DND-41 (cell line): ENCODE data around the gene ZCRB1.

ENCODE experiments used
- ATAC-seq: fragments of 200-7000 bp; cut with Tn5 transposase; 3 replicates; pipeline ENCODE4 v1.9.1; 2021; ENCODE audit warnings: low read depth; ENCODE audit not compliant: insufficient read depth
- DNase-seq: peaks from one replicate; pipeline ENCODE4 v3.0.0-alpha.2; 2020
- H2AFZ ChIP-seq: 2 replicates; pipeline ENCODE4 v1.6.0; 2012; ENCODE audit warnings: low read depth, low read length
- H3K27ac ChIP-seq: 2 replicates; pipeline ENCODE4 v1.5.1; 2012; ENCODE audit warnings: low read length, inconsistent platforms
- H3K27me3 ChIP-seq: fragments of 200-600 bp; sonication (generic); 2 replicates; pipeline ENCODE4 v1.6.0; 2012; ENCODE audit warnings: low read length, mild to moderate bottlenecking, inconsistent platforms; ENCODE audit not compliant: insufficient read depth, poor library complexity
- H3K36me3 ChIP-seq: 2 replicates; pipeline ENCODE4 v1.5.1; 2012; ENCODE audit warnings: low read length, inconsistent platforms; ENCODE audit not compliant: insufficient read depth
- H3K4me1 ChIP-seq: 2 replicates; pipeline ENCODE4 v1.5.1; 2012; ENCODE audit warnings: mild to moderate bottlenecking, low read length; ENCODE audit not compliant: insufficient read depth
- H3K4me2 ChIP-seq: 2 replicates; pipeline ENCODE4 v1.6.0; 2012; ENCODE audit warnings: mild to moderate bottlenecking, moderate library complexity, low read length, inconsistent platforms; ENCODE audit not compliant: insufficient read depth
- H3K4me3 ChIP-seq, 2 experiments: fragments of 200-600 bp in 1 of 2; shearing (Covaris generic) in 1 of 2; 2 replicates each; pipeline ENCODE4 v1.5.1; 2012 to 2016; ENCODE audit warnings: inconsistent platforms in 2 of 2, low read length in 2 of 2, mild to moderate bottlenecking in 2 of 2, low read depth in 1 of 2, moderate library complexity in 1 of 2
- H3K79me2 ChIP-seq: 2 replicates; pipeline ENCODE4 v1.6.0; 2012; ENCODE audit warnings: low read length, inconsistent platforms; ENCODE audit not compliant: insufficient read depth
- H3K9ac ChIP-seq: 2 replicates; pipeline ENCODE4 v1.6.0; 2012; ENCODE audit warnings: low read depth, mild to moderate bottlenecking, inconsistent platforms, low read length, moderate library complexity
- H3K9me3 ChIP-seq: 2 replicates; pipeline ENCODE4 v1.5.1; 2012; ENCODE audit warnings: low read length, moderate library complexity, mild to moderate bottlenecking, inconsistent platforms; ENCODE audit not compliant: insufficient read depth, severe bottlenecking
- H4K20me1 ChIP-seq: 2 replicates; pipeline ENCODE4 v1.6.0; 2012; ENCODE audit warnings: low read length; ENCODE audit not compliant: insufficient read depth
- EZH2 ChIP-seq: IDR thresholded peaks from 3 replicates; pipeline ENCODE4 v1.6.1; 2012; ENCODE audit warnings: borderline replicate concordance, low read depth, mild to moderate bottlenecking, moderate library complexity, low read length, inconsistent platforms; ENCODE audit not compliant: severe bottlenecking
- TF ChIP-seq, protein P1 (sequence below): IDR thresholded peaks from 2 replicates; pipeline ENCODE4 v1.5.1; 2012; ENCODE audit warnings: borderline replicate concordance, low read length, moderate library complexity, mild to moderate bottlenecking; ENCODE audit not compliant: poor library complexity, severe bottlenecking; ENCODE audit errors: extremely low read depth

Gene ZCRB1

DNA sequence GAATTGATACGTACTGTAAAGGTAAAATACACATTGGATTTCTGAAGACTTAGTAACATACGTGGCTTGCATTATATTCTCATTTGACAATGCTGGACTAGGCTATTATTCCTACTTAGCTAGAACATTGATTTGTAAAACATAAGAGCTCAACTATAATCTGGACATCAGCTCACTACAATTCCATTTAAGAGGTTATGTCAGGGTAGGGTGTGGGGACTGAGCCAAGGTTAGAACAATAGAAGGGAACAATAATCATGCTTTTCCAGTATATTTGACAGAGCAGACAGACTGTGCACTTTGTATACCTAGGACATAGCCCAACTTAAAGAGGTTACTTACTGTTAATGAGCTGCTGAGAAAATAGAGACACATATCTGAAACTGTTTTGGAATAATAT, 10.8 kb downstream of the ZCRB1 start:
- H3K27ac ChIP-seq: no peak overlapping the region
- no peak overlapping the region for H2AFZ ChIP-seq
- H3K79me2 ChIP-seq: no peaks in the 10 kb centered on the region
- no peak overlapping the region for H3K9ac ChIP-seq
- DNase-seq: no peak
- TF ChIP-seq, protein P1, sequence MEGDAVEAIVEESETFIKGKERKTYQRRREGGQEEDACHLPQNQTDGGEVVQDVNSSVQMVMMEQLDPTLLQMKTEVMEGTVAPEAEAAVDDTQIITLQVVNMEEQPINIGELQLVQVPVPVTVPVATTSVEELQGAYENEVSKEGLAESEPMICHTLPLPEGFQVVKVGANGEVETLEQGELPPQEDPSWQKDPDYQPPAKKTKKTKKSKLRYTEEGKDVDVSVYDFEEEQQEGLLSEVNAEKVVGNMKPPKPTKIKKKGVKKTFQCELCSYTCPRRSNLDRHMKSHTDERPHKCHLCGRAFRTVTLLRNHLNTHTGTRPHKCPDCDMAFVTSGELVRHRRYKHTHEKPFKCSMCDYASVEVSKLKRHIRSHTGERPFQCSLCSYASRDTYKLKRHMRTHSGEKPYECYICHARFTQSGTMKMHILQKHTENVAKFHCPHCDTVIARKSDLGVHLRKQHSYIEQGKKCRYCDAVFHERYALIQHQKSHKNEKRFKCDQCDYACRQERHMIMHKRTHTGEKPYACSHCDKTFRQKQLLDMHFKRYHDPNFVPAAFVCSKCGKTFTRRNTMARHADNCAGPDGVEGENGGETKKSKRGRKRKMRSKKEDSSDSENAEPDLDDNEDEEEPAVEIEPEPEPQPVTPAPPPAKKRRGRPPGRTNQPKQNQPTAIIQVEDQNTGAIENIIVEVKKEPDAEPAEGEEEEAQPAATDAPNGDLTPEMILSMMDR: no peak
- TF ChIP-seq EZH2: no peak
- no peaks in the 10 kb centered on the region for H3K27me3 ChIP-seq
- ATAC-seq: no peak
- no peaks in the 10 kb centered on the region for H3K9me3 ChIP-seq
- no peak overlapping the region for H3K4me2 ChIP-seq
- peaks cover 42% of the 10 kb centered on the region for H3K36me3 ChIP-seq
- no peak overlapping the region for H3K4me3 ChIP-seq
- H3K4me1 ChIP-seq: no peaks in the 10 kb centered on the region
- no peaks in the 10 kb centered on the region for H4K20me1 ChIP-seq

DNA sequence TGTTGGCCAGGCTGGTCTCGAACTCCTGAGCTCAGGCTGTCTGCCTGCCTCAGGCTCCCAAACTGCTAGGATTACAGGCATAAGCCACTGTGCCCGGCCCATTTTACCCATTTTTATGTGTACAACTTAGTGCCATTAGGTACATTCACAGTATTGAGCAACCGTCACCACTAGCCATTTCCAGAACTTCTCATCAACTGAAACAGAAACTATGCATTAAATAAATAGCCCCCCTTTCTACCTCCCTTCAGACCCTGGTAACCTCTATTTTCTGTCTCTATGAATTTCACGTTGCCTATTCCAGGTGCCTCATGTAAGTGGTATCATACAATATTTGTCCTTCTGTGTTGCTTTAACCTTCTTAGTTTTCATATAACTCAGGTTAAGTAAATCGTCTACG, 15.9 kb downstream of the ZCRB1 start:
- no peaks in the 10 kb centered on the region for H3K79me2 ChIP-seq
- peaks cover 20% of the 10 kb centered on the region for H3K36me3 ChIP-seq
- no peak overlapping the region for H3K4me2 ChIP-seq
- ATAC-seq (no peak), DNase-seq (no peak)
- no peaks in the 10 kb centered on the region for H3K27me3 ChIP-seq
- H2AFZ ChIP-seq: no peak overlapping the region
- no peak overlapping the region for H3K27ac ChIP-seq
- no peaks in the 10 kb centered on the region for H4K20me1 ChIP-seq
- no peak overlapping the region for H3K4me3 ChIP-seq
- H3K9ac ChIP-seq: no peak overlapping the region
- no peaks in the 10 kb centered on the region for H3K9me3 ChIP-seq
- no peaks in the 10 kb centered on the region for H3K4me1 ChIP-seq
- TF ChIP-seq, protein P1: no peak
- TF ChIP-seq EZH2: no peak

- Histone ChIP-seq H3K9ac (no peak overlapping the region), H3K27ac (no peak overlapping the region), H4K20me1 (no peaks in the 10 kb centered on the region), H3K36me3 (peaks cover 6% of the 10 kb centered on the region; the same call in 1 of the 2 replicates), H3K4me3 (no peak overlapping the region), H3K4me1 (no peaks in the 10 kb centered on the region), H3K4me2 (no peak overlapping the region), H3K79me2 (no peaks in the 10 kb centered on the region), H3K9me3 (no peaks in the 10 kb centered on the region), H3K27me3 (no peaks in the 10 kb centered on the region), H2AFZ (no peak overlapping the region)
- DNase-seq: no peak
- TF ChIP-seq, protein P1: no peak
- TF ChIP-seq EZH2: no peak
- no peak for ATAC-seq
Measured at GRCh38 chr12:42308390-42308789, 17.5 kb downstream of the ZCRB1 start.

DNA sequence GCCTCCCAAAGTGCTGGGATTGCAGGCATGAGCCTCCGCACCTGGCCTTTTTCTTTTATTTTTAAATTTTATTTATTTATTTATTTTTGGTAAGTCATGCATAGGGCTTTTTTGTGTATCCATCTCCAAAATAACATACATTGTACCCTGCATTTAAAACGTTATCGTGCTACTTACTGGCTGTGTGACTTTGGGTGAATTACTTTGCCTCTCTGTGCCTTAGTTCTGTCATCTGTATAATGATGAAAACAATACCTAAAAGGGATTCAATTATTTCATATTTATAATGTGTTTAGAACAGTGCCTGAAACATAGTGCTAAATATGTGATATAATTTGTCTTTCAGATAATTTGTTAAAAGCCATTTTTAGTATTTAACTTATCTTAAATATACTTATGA, 19.6 kb downstream of the ZCRB1 start:
- DNase-seq (no peak), ATAC-seq (no peak)

More for the DNA sequence above, 19.6 kb downstream of the ZCRB1 start:
- Histone ChIP-seq H3K4me3 (no peak overlapping the region), H3K4me2 (no peak overlapping the region), H3K36me3 (no peaks in the 10 kb centered on the region), H3K9ac (no peak overlapping the region), H3K79me2 (no peaks in the 10 kb centered on the region), H3K9me3 (no peaks in the 10 kb centered on the region), H3K27me3 (no peaks in the 10 kb centered on the region), H4K20me1 (no peaks in the 10 kb centered on the region), H3K27ac (no peak overlapping the region), H2AFZ (no peak overlapping the region), H3K4me1 (no peaks in the 10 kb centered on the region)
- TF ChIP-seq EZH2: no peak
- TF ChIP-seq, protein P1: no peak
